GM13977 (cell line): ENCODE measurements around the gene CORT.
"Not testable (repeated sequence)": the region's sequence is repeated elsewhere in the genome, so short reads cannot be mapped to it uniquely, and the experiment has no call there.

ENCODE experiments used
- DNase-seq: peaks from one replicate; pipeline ENCODE4 v3.0.0; 2012; ENCODE audit warnings: low spot score
- CTCF ChIP-seq: IDR thresholded peaks from 2 replicates; pipeline ENCODE4 v1.5.1; 2012; ENCODE audit warnings: mild to moderate bottlenecking, control low read depth; ENCODE audit not compliant: insufficient read depth; ENCODE audit errors: extremely low read depth, missing control alignments
- in situ Hi-C: fragments of 300-500 bp; cut with MboI; formaldehyde crosslinking; loops from one replicate; pipeline ENCODE4 v1.12.0; 2022; ENCODE audit warnings: low sequenced_read_pairs, low pct_unique_long_range_greater_than_20kb, mixed read lengths, inconsistent platforms; ENCODE audit not compliant: unreplicated experiment

The CORT gene

DNA sequence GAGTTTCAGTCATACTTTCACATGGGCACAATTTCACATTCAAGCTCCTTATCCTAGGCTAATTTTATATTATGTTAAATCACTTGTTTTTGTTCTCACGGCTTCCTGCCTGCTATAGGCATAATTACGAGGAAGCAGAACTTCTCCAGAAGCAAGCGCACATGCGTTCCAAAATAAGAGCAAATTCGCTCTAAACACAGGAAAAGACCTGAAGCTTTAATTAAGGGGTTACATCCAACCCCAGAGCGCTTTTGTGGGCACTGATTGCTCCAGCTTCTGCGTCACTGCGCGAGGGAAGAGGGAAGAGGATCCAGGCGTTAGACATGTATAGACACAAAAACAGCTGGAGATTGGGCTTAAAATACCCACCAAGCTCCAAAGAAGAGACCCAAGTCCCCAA is at the start of gene CORT:
TSS of gene CORT (plus strand) at position 281 of the 400 bp plus-strand sequence. CDS start 193 bp downstream, outside the sequence.
- in situ Hi-C loops, result no loop called here
- no peak for TF ChIP-seq CTCF
- DNase-seq, result no peak

- TF ChIP-seq CTCF, result no peak
- in situ Hi-C loops, result no loop called here
- no peak for DNase-seq
Measured at GRCh38 chr1:10401281-10401680, 48.5 kb upstream of the CORT start.

DNA sequence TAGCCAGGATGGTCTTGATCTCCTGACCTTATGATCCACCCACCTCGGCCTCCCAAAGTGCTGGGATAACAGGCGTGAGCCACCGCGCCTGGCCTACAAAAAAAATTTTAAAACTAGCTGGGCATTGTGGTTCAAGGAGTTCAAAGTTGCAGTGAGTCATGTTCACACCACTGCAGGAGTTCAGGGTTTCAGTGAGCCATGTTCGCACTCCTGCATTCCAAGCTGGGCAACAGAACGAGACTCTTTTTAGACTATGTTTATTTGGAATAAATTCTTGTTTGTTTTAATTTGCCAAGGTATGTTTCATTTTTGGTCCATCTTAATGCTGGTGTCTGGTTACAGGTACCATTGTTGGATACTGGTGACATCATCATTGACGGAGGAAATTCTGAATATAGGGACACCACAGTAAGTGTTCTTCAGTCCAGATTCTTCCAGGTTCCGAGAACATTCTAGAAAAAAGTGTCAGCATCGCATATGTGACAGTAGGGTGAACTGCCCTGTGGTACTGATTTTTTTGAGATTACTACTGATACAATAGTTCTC is 47.0 kb upstream of the CORT start:
- DNase-seq, result no peak
- in situ Hi-C loops, result no loop called here
- TF ChIP-seq CTCF, result no peak

DNA sequence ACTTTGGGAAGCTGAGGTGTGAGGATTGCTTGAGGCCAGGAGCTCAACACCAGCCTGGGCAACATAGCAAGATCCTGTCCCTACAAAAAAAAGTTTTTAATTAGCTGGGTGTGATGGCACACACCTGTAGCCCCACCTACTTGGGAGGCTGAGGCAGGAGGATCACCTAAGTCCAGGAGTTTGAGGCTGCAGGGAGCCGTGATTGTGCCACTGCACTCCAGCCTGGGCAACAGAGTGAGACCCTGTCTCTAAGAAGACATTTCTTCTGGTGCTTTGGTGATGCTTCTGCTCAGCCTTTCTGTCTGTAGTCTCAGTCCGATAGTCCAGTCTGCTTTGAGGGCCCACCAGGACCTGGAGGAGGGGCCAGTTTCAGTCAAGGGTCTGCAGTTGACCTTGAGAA is 42.6 kb upstream of the CORT start:
- no peak for DNase-seq
- in situ Hi-C loops, result no loop called here
- no peak for TF ChIP-seq CTCF

GRCh38 chr1:10415211-10415930 is 34.5 kb upstream of the CORT start:
- TF ChIP-seq CTCF, result no peak
- no peak for DNase-seq

DNA sequence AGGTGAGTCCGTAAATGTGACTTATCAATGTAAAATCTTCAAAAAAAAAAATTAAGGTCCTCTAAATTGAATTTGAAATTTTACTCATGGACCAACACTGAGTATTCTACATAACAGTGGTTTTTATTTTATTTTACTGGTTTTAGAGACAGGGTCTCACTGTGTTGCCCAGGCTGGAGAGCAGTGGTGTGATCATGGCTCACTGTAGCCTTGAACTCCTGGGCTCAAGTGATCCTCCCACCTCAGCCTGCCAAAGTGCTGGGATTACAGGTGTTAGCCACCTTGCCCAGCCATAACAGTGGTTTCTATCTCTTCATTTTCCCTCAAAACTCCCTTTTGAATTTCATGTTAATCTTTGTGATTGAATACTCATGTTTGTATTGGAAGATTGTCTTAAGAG is 33.9 kb upstream of the CORT start:
- DNase-seq, in situ Hi-C loops: not testable (repeated sequence)

More at GRCh38 chr1:10415211-10415930, 34.5 kb upstream of the CORT start:
- in situ Hi-C loops, result no loop called here

DNA sequence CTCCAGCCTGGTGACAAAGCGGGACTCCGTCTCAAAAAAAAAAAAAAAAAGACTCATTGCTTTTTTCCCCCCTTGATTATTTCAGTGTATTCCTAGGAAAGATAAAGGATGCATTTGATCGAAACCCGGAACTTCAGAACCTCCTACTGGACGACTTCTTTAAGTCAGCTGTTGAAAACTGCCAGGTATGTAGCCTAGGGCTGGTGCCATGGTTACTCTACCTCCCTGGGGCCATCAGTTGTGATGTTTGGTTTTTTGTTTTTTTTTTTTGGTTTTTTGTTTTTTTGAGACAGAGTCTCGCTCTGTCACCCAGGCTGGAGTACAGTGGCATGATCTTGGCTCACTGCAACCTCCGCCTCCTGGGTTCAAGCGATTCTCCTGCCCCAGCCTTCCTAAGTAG is 31.1 kb upstream of the CORT start:
- DNase-seq, in situ Hi-C loops: not testable (repeated sequence)
